Measurements from ENCODE around the gene DUSP7.

DUSP7 gene

DNA sequence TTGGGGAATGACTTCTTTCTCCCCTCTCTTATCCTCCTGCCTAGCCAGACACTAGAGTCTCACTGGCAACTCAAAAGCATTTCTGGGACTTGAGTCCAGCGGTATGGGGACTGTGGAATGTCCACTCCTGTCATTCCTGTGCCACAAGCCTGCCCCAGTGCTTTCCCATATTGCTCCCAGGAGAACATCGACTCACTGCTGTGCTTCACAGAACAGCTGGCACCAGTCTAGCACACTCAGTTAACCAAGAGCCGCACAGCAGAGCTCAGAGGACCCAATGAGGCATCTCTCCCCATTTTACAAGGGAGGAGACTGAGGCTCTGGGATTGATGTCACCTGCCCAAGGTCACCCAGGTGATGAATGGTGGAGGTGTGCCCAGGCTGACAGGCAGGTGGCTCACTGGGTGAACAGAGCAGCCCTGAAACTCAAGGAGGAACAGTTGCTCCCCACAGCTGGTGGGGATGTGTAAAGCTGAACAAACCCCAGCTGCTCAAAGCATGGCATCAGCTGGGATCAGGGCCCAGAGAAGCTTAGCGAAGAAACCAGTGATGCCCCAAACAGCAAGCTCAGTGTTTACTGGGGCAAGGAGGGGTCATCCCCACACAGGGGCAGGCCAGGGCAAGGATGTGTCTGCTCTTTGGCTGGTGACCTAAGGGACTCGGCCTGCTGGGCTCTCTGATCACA is 35.4 kb upstream of the DUSP7 start:
- no peak for DNase-seq (ENCODE audit: extremely low spot score)
- TF ChIP-seq, protein P1, sequence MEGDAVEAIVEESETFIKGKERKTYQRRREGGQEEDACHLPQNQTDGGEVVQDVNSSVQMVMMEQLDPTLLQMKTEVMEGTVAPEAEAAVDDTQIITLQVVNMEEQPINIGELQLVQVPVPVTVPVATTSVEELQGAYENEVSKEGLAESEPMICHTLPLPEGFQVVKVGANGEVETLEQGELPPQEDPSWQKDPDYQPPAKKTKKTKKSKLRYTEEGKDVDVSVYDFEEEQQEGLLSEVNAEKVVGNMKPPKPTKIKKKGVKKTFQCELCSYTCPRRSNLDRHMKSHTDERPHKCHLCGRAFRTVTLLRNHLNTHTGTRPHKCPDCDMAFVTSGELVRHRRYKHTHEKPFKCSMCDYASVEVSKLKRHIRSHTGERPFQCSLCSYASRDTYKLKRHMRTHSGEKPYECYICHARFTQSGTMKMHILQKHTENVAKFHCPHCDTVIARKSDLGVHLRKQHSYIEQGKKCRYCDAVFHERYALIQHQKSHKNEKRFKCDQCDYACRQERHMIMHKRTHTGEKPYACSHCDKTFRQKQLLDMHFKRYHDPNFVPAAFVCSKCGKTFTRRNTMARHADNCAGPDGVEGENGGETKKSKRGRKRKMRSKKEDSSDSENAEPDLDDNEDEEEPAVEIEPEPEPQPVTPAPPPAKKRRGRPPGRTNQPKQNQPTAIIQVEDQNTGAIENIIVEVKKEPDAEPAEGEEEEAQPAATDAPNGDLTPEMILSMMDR (IDR thresholded peaks at IDR 0.05; ENCODE audit: control extremely low read depth, extremely low read depth, low read depth, missing control alignments) = no peak
- POLR2A ChIA-PET = no interaction called here
- CTCF ChIA-PET = interaction anchor here (1.0 to 1.5 kb wide), 3 partner anchors 10 to 129 kb away, joined by 3 to 5 read pairs (median 3); no protein-coding TSS in a partner anchor

DNA sequence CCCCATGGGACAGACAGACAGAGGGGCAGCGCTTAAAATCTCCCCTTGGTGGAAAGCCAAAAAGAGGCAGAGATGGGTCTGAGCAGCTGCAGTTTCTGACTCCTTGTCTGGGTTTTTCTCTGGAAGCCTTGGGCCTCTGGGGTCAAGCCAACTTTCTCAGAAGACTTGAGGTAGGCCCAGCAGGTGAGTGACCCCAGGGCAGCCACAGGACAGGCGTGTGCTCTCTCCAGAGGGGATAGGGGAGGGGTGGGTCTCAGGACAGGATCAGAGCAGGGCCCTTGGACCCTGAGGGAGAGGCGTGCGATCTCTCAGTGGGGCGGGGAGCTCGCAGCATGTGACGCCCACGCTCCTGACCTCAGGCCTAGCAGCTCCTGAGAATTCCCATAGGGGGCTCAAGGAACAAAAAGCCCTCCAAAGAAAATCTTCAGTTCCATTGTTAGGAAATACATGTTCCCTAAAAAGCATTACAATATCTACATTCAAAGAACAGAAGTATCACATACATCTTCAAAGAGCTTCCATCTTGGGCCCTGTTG is 34.6 kb upstream of the DUSP7 start:
- POLR2A ChIA-PET = no interaction called here
- TF ChIP-seq, protein P1 (IDR thresholded peaks at IDR 0.05; ENCODE audit: control extremely low read depth, extremely low read depth, low read depth, missing control alignments) = no peak
- no peak for DNase-seq (ENCODE audit: extremely low spot score)
- CTCF ChIA-PET = interaction anchor here (1.0 to 1.1 kb wide), 2 partner anchors 11 to 32 kb away, joined by 3 read pairs; no protein-coding TSS in a partner anchor

DNA sequence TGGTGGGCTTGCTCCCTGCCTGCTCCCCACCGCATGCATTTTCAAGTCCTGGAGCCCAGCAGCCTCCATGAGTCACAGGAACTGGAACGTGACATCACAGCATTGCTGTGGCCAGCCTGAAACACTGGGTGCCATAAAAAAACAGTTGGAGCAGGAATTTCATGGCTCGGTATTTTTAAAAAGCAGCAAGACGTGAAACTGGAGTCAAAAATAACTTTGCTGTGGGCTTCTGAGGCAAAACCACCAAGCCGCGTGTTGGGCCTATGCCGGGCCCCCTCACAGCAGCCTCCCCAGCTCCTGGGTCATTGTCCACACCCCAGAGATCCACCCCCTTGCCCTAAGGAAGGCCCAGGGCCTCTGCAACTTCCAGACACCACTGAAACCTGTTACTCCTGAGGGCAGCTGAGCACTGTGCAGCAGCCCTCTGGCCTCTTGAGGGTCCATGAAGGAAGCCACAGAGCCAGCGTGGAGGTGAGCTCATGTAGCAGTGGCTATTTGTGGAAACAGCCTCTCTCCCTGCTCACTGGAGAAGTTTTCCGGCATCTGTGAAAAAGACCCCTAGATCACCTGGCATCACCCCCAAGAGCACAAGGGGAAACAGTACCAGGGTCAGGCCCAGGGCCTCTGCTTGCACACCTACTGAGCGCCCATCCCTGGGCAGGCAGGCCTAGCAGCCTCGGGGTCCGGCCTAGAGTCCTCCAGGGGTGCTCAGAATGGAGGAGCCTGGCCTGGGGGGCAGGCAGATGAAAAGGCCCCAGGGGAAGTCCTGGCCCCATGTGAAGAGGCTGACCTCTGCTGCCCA is 34.0 kb upstream of the DUSP7 start:
- DNase-seq (ENCODE audit: extremely low spot score) = no peak
- TF ChIP-seq, protein P1 (IDR thresholded peaks at IDR 0.05; ENCODE audit: control extremely low read depth, extremely low read depth, low read depth, missing control alignments) = no peak
- CTCF ChIA-PET = interaction anchor here (1.0 kb wide), 1 partner anchor 33 kb away, joined by 3 read pairs; no protein-coding TSS in a partner anchor
- POLR2A ChIA-PET = no interaction called here

DNA sequence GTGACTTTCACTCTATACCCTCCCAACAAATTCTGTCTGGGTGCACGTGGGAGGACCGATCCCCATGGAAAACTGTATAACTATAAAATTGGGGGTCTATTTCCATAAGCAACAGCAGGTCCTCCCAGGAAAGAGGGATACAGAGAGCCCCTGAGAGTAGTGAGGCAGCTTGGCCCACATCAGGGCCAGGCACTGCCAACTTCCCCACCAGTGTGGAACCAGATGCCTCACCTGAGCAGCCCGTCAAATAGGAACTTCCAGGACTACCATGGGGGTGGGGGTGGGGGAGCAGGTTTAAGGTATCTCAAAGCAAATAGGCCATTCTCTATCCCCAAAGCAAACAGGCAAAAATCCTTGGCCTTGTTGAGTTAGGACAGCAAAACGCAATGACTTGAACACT is 33.3 kb upstream of the DUSP7 start:
- POLR2A ChIA-PET = no interaction called here
- DNase-seq (ENCODE audit: extremely low spot score) = no peak
- TF ChIP-seq, protein P1 (IDR thresholded peaks at IDR 0.05; ENCODE audit: control extremely low read depth, extremely low read depth, low read depth, missing control alignments) = no peak
- CTCF ChIA-PET = no interaction called here

DNA sequence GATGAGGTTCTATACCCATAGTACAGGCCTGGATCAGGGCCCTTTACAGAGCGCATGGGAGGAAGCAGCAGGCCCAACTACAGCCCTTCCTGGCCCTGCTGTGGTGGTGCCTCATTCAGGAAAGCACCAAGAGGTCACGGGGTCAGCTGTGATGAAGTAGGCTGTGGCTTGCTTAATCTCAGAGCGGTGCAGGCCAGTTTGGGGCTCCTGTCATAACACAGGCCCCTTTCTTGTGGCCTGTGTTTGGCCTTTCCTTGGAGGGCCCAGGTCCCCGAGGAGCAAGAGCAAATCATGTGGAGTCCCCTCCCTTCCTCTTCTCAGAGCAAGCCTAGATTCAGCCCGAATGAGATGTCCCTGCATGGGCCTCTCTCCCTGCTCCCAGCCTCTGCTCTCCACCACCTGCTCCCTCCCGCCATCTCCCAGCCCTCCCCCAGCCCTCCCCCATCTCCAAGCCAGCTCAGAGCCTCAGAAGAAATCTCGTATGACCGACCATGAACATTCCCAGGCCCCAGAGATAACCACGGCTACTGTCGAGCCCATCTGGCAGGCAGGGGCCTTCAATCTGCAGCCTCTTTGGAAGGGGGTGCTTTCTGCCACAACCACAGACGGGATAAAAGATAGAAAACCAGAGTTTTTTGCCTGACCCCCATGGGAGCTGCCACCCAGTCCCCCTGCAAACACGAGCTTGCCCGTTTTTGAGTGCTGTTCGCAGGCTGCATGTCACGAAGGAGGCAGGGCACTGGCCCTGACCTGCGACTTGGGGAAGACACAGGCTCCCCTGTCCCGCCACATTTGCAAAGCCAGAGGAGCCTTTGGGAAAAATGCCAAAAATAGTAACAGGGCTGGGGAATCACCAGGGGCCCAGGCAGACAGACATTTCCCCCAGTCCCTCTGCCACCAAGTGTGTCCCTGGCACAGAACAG is 32.3 kb upstream of the DUSP7 start:
- DNase-seq (ENCODE audit: extremely low spot score) = no peak
- POLR2A ChIA-PET = no interaction called here
- CTCF ChIA-PET = interaction anchor here (1.0 to 3.7 kb wide), 2 partner anchors 35 to 88 kb away, joined by 3 to 16 read pairs; no protein-coding TSS in a partner anchor
- TF ChIP-seq, protein P1 (IDR thresholded peaks at IDR 0.05; ENCODE audit: control extremely low read depth, extremely low read depth, low read depth, missing control alignments) = no peak
